Activated naive CD4-positive, alpha-beta T cell treated with anti-CD3 and anti-CD28 coated beads, Interleukin-2, amount 50 U/mL, for 24 hours (primary cell): Measurements from ENCODE around the gene TRIOBP.
"Not testable (repeated sequence)": the region's sequence is repeated elsewhere in the genome, so short reads cannot be mapped to it uniquely, and the experiment has no call there.

Experiments
- H3K27ac Mint-ChIP-seq: one replicate; pipeline ENCODE4 v1.8.0; 2021; ENCODE audit warnings: mild to moderate bottlenecking, mixed read lengths
- H3K27me3 Mint-ChIP-seq: one replicate; pipeline ENCODE4 v1.8.0; 2021; ENCODE audit warnings: mixed read lengths
- H3K36me3 Mint-ChIP-seq: one replicate; pipeline ENCODE4 v1.8.0; 2021; ENCODE audit warnings: mixed read lengths
- H3K4me1 Mint-ChIP-seq: one replicate; pipeline ENCODE4 v1.8.0; 2021; ENCODE audit warnings: mixed read lengths
- H3K4me3 Mint-ChIP-seq: one replicate; pipeline ENCODE4 v1.8.0; 2021; ENCODE audit warnings: mild to moderate bottlenecking, mixed read lengths
- H3K9me3 Mint-ChIP-seq: one replicate; pipeline ENCODE4 v1.8.0; 2021; ENCODE audit warnings: mixed read lengths

The TRIOBP gene

GRCh38 chr22:37778370-37779009 lies 81.6 kb downstream of the TRIOBP start:
- H3K36me3 Mint-ChIP-seq: no peaks in the 10 kb centered on the region
- H3K27ac Mint-ChIP-seq: no peak overlapping the region
- no peaks in the 10 kb centered on the region for H3K27me3 Mint-ChIP-seq
- no peaks in the 10 kb centered on the region for H3K4me1 Mint-ChIP-seq
- no peak overlapping the region for H3K4me3 Mint-ChIP-seq
- H3K9me3 Mint-ChIP-seq: no peaks in the 10 kb centered on the region

- Mint-ChIP-seq H3K27ac (no peak overlapping the region), H3K27me3 (no peaks in the 10 kb centered on the region), H3K4me3 (no peak overlapping the region), H3K4me1 (no peaks in the 10 kb centered on the region), H3K9me3 (no peaks in the 10 kb centered on the region), H3K36me3 (no peaks in the 10 kb centered on the region)
These were observed 84.7 kb downstream of the TRIOBP start for GRCh38 chr22:37781434-37782059.

GRCh38 chr22:37782340-37783168 lies 85.7 kb downstream of the TRIOBP start:
- Mint-ChIP-seq H3K36me3 (no peaks in the 10 kb centered on the region), H3K27me3 (no peaks in the 10 kb centered on the region), H3K4me3 (no peak overlapping the region), H3K4me1 (no peaks in the 10 kb centered on the region), H3K27ac (no peak overlapping the region), H3K9me3 (no peaks in the 10 kb centered on the region)

GRCh38 chr22:37784829-37785495 lies 88.1 kb downstream of the TRIOBP start:
- no peaks in the 10 kb centered on the region for H3K4me1 Mint-ChIP-seq
- no peak overlapping the region for H3K27ac Mint-ChIP-seq
- H3K27me3 Mint-ChIP-seq: no peaks in the 10 kb centered on the region
- no peaks in the 10 kb centered on the region for H3K9me3 Mint-ChIP-seq
- H3K36me3 Mint-ChIP-seq: no peaks in the 10 kb centered on the region
- no peak overlapping the region for H3K4me3 Mint-ChIP-seq

- Mint-ChIP-seq H3K4me3 (no peak overlapping the region), H3K27ac (no peak overlapping the region), H3K27me3 (no peaks in the 10 kb centered on the region), H3K36me3 (no peaks in the 10 kb centered on the region), H3K9me3 (no peaks in the 10 kb centered on the region), H3K4me1 (no peaks in the 10 kb centered on the region)
These were observed 93.4 kb downstream of the TRIOBP start for GRCh38 chr22:37790234-37790633.

- H3K27ac Mint-ChIP-seq: no peak overlapping the region
- no peaks in the 10 kb centered on the region for H3K9me3 Mint-ChIP-seq
- H3K36me3 Mint-ChIP-seq: no peaks in the 10 kb centered on the region
- H3K27me3 Mint-ChIP-seq: no peaks in the 10 kb centered on the region
- no peaks in the 10 kb centered on the region for H3K4me1 Mint-ChIP-seq
- H3K4me3 Mint-ChIP-seq: no peak overlapping the region
These were observed 95.6 kb downstream of the TRIOBP start for GRCh38 chr22:37792494-37792893.

- Mint-ChIP-seq H3K9me3 (no peaks in the 10 kb centered on the region), H3K27ac (no peak overlapping the region), H3K4me3 (no peak overlapping the region), H3K36me3 (no peaks in the 10 kb centered on the region), H3K27me3 (no peaks in the 10 kb centered on the region), H3K4me1 (no peaks in the 10 kb centered on the region)
These were observed 97.5 kb downstream of the TRIOBP start for GRCh38 chr22:37794376-37794775.

GRCh38 chr22:37796079-37796478 lies 99.2 kb downstream of the TRIOBP start:
- Mint-ChIP-seq H3K27ac (no peak overlapping the region), H3K27me3 (no peaks in the 10 kb centered on the region), H3K36me3 (no peaks in the 10 kb centered on the region), H3K9me3 (no peaks in the 10 kb centered on the region), H3K4me3 (no peak overlapping the region), H3K4me1 (no peaks in the 10 kb centered on the region)

GRCh38 chr22:37797259-37797658 lies 100.4 kb downstream of the TRIOBP start:
- H3K4me3 Mint-ChIP-seq, H3K36me3 Mint-ChIP-seq, H3K9me3 Mint-ChIP-seq, H3K27me3 Mint-ChIP-seq, H3K27ac Mint-ChIP-seq, H3K4me1 Mint-ChIP-seq: not testable (repeated sequence)

GRCh38 chr22:37797874-37798500 lies 101.1 kb downstream of the TRIOBP start:
- H3K4me1 Mint-ChIP-seq: peaks cover 5% of the 10 kb centered on the region
- H3K9me3 Mint-ChIP-seq: no peaks in the 10 kb centered on the region
- no peak overlapping the region for H3K4me3 Mint-ChIP-seq
- no peak overlapping the region for H3K27ac Mint-ChIP-seq
- H3K36me3 Mint-ChIP-seq: no peaks in the 10 kb centered on the region
- H3K27me3 Mint-ChIP-seq: peaks cover 3% of the 10 kb centered on the region

- H3K27ac Mint-ChIP-seq, H3K27me3 Mint-ChIP-seq, H3K9me3 Mint-ChIP-seq, H3K36me3 Mint-ChIP-seq, H3K4me3 Mint-ChIP-seq, H3K4me1 Mint-ChIP-seq: not testable (repeated sequence)
These were observed 103.1 kb downstream of the TRIOBP start for GRCh38 chr22:37799979-37800378.

- no peaks in the 10 kb centered on the region for H3K9me3 Mint-ChIP-seq
- H3K4me3 Mint-ChIP-seq: peak overlapping the region; percentile 82
- H3K27me3 Mint-ChIP-seq: peaks cover 15% of the 10 kb centered on the region
- no peak overlapping the region for H3K27ac Mint-ChIP-seq
- no peaks in the 10 kb centered on the region for H3K36me3 Mint-ChIP-seq
- H3K4me1 Mint-ChIP-seq: peaks cover 19% of the 10 kb centered on the region
These were observed 105.1 kb downstream of the TRIOBP start for GRCh38 chr22:37801946-37802309.

GRCh38 chr22:37802310-37803194 lies 105.7 kb downstream of the TRIOBP start:
- H3K36me3 Mint-ChIP-seq: no peaks in the 10 kb centered on the region
- H3K27me3 Mint-ChIP-seq: peaks cover 15% of the 10 kb centered on the region
- no peaks in the 10 kb centered on the region for H3K9me3 Mint-ChIP-seq
- no peak overlapping the region for H3K27ac Mint-ChIP-seq
- peaks cover 25% of the 10 kb centered on the region for H3K4me1 Mint-ChIP-seq
- peak overlapping the region; percentile 82 for H3K4me3 Mint-ChIP-seq

GRCh38 chr22:37803195-37803638 lies 106.4 kb downstream of the TRIOBP start:
- Mint-ChIP-seq H3K27ac (no peak overlapping the region), H3K9me3 (no peaks in the 10 kb centered on the region), H3K4me3 (peak overlapping the region; percentile 77), H3K27me3 (peaks cover 16% of the 10 kb centered on the region), H3K4me1 (peaks cover 28% of the 10 kb centered on the region), H3K36me3 (no peaks in the 10 kb centered on the region)
